Endodermal cell (in vitro differentiated cells): Measurements from ENCODE around the gene UGP2. TPM values are rescaled to one million over a fixed set of nuclear protein-coding genes. Genes with fewer than 3 reads are reported as not detected.
"Not testable (repeated sequence)": the region's sequence is repeated elsewhere in the genome, so short reads cannot be mapped to it uniquely, and the experiment has no call there.

Experiments used
- DNase-seq: peaks from one replicate; pipeline ENCODE4 v3.0.0-alpha.2; 2017
- H3K27ac ChIP-seq: 2 replicates; pipeline ENCODE4 v1.5.1; 2013; ENCODE audit warnings: mild to moderate bottlenecking, low read depth, low read length, moderate library complexity
- H3K27me3 ChIP-seq: 2 replicates; pipeline ENCODE4 v1.6.1; 2013; ENCODE audit warnings: mild to moderate bottlenecking, low read length, moderate library complexity; ENCODE audit not compliant: insufficient read depth, control insufficient read depth, poor library complexity, severe bottlenecking
- H3K36me3 ChIP-seq: 2 replicates; pipeline ENCODE4 v1.7.0; 2013; ENCODE audit warnings: mild to moderate bottlenecking, low read length, moderate library complexity; ENCODE audit not compliant: control insufficient read depth, insufficient read depth
- H3K4me1 ChIP-seq: one replicate; pipeline ENCODE4 v1.7.0; 2013; ENCODE audit warnings: low read length; ENCODE audit not compliant: control insufficient read depth, insufficient read depth
- H3K4me3 ChIP-seq: 2 replicates; pipeline ENCODE4 v1.5.1; 2013; ENCODE audit warnings: mild to moderate bottlenecking, low read length, moderate library complexity
- H3K9ac ChIP-seq: 2 replicates; pipeline ENCODE4 v1.6.1; 2013; ENCODE audit warnings: mild to moderate bottlenecking, low read length, moderate library complexity; ENCODE audit not compliant: poor library complexity, severe bottlenecking; ENCODE audit errors: extremely low read depth
- H3K9me3 ChIP-seq: 2 replicates; pipeline ENCODE4 v1.6.1; 2013; ENCODE audit warnings: mild to moderate bottlenecking, low read length, moderate library complexity; ENCODE audit not compliant: control insufficient read depth
- H3K27ac Mint-ChIP-seq: 2 replicates; pipeline ENCODE4 v1.8.0; 2020; ENCODE audit warnings: mixed read lengths
- H3K27me3 Mint-ChIP-seq: 2 replicates; pipeline ENCODE4 v1.8.0; 2021; ENCODE audit warnings: mild to moderate bottlenecking, mixed read lengths; ENCODE audit not compliant: insufficient read depth
- H3K36me3 Mint-ChIP-seq: 2 replicates; pipeline ENCODE4 v1.8.0; 2020; ENCODE audit warnings: low read depth, mixed read lengths
- H3K4me1 Mint-ChIP-seq: 2 replicates; pipeline ENCODE4 v1.8.0; 2020; ENCODE audit warnings: mixed read lengths
- H3K4me3 Mint-ChIP-seq: 2 replicates; pipeline ENCODE4 v1.8.0; 2020; ENCODE audit warnings: mild to moderate bottlenecking, moderate library complexity, mixed read lengths
- H3K9me3 Mint-ChIP-seq: 2 replicates; pipeline ENCODE4 v1.8.0; 2020; ENCODE audit warnings: mild to moderate bottlenecking, mixed read lengths
- WGBS, 2 experiments: methylation state at CpG; one replicate each; pipeline versions ENCODE4 v1.1.5 to v1.1.7; 2013; ENCODE audit warnings: missing lambda C conversion rate in 2 of 2, mixed read lengths in 1 of 2; ENCODE audit not compliant: insufficient coverage in 1 of 2, insufficient read length in 1 of 2; 5-methylcytosine and 5-hydroxymethylcytosine counted together
- total RNA-seq, 2 donors: library from RNA; stranded (reverse); fragmentation: NEBNext Ultra II Directional in 1 of 2; extraction: Animal tissue kit (Norgen Biotek cat#: 25700) in 1 of 2; gene quantifications; 2 replicates in 1 of 2; 3 replicates in 1 of 2; pipeline ENCODE4 v1.2.1, GENCODE V29; 2021
- TF ChIP-seq, protein P1 (sequence below): fragments of 200-600 bp; sonication (generic); conservative IDR thresholded peaks from 2 replicates; pipeline ENCODE4 v1.5.0; 2021; ENCODE audit warnings: antibody characterized with exemption, mild to moderate bottlenecking

The UGP2 gene
- total RNA-seq, 2 donors from 2014 or later: 104 to 136 TPM

- no peaks in the 10 kb centered on the region for H3K9me3 ChIP-seq
- H3K27me3 ChIP-seq: no peaks in the 10 kb centered on the region
- H3K4me3 Mint-ChIP-seq: peak overlapping the region; percentile 98
- H3K27ac Mint-ChIP-seq: peak overlapping the region; percentile 69
- peak; percentile 50 for DNase-seq
- H3K9ac ChIP-seq: no peak overlapping the region
- H3K27me3 Mint-ChIP-seq: no peaks in the 10 kb centered on the region
- peak overlapping the region; percentile 94 for H3K4me3 ChIP-seq
- no peaks in the 10 kb centered on the region for H3K4me1 ChIP-seq
- 46 to 53% methylated on average over 3 of the region's 3 CpGs for WGBS, 2 experiments
- peaks cover 63% of the 10 kb centered on the region for H3K4me1 Mint-ChIP-seq
- no peaks in the 10 kb centered on the region for H3K9me3 Mint-ChIP-seq
- TF ChIP-seq, protein P1, sequence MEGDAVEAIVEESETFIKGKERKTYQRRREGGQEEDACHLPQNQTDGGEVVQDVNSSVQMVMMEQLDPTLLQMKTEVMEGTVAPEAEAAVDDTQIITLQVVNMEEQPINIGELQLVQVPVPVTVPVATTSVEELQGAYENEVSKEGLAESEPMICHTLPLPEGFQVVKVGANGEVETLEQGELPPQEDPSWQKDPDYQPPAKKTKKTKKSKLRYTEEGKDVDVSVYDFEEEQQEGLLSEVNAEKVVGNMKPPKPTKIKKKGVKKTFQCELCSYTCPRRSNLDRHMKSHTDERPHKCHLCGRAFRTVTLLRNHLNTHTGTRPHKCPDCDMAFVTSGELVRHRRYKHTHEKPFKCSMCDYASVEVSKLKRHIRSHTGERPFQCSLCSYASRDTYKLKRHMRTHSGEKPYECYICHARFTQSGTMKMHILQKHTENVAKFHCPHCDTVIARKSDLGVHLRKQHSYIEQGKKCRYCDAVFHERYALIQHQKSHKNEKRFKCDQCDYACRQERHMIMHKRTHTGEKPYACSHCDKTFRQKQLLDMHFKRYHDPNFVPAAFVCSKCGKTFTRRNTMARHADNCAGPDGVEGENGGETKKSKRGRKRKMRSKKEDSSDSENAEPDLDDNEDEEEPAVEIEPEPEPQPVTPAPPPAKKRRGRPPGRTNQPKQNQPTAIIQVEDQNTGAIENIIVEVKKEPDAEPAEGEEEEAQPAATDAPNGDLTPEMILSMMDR: no peak
- no peak overlapping the region for H3K27ac ChIP-seq
- H3K36me3 ChIP-seq: no peaks in the 10 kb centered on the region
- no peaks in the 10 kb centered on the region for H3K36me3 Mint-ChIP-seq
Observed at GRCh38 chr2:63844616-63845015, 2.9 kb downstream of the UGP2 start.

DNA sequence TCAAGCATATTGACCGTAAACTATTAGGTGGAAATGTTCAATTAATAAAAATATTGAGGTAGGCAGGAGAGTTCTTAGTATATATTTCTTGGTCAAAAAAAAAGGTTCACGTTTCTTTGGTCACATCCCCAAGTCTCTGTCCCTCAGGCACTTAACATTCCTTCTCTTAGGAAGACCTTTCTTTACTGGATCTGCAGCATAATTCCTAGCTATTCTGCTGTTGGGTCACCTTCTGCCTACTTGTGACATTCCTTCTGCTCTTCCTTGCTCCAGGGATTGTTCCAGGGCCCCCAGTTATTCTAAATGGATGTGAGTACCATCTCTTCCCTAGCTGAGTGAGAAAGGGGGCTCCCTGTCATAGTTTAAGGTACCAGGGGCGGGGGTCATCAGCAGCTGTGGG, 4.2 kb downstream of the UGP2 start:
- H3K36me3 ChIP-seq: no peaks in the 10 kb centered on the region
- H3K27ac ChIP-seq: no peak overlapping the region
- Mint-ChIP-seq H3K27me3 (no peaks in the 10 kb centered on the region), H3K4me1 (peaks cover 60% of the 10 kb centered on the region), H3K36me3 (no peaks in the 10 kb centered on the region), H3K4me3 (peak overlapping the region; percentile 18), H3K9me3 (no peaks in the 10 kb centered on the region), H3K27ac (peak overlapping the region; percentile 86)
- peak overlapping the region; percentile 94 for H3K4me3 ChIP-seq
- no peak overlapping the region for H3K9ac ChIP-seq
- H3K27me3 ChIP-seq: no peaks in the 10 kb centered on the region
- 43 to 72% methylated on average over 1 to 3 of the region's 3 CpGs for WGBS, 2 experiments
- no peaks in the 10 kb centered on the region for H3K9me3 ChIP-seq
- peak; percentile 56 for DNase-seq
- H3K4me1 ChIP-seq: no peaks in the 10 kb centered on the region
- TF ChIP-seq, protein P1: no peak

GRCh38 chr2:63846487-63846886, 4.8 kb downstream of the UGP2 start:
- Mint-ChIP-seq H3K4me3 (no peak overlapping the region), H3K36me3 (no peaks in the 10 kb centered on the region), H3K27ac (peak overlapping the region; percentile 79), H3K4me1 (peaks cover 65% of the 10 kb centered on the region), H3K27me3 (no peaks in the 10 kb centered on the region), H3K9me3 (no peaks in the 10 kb centered on the region)
- TF ChIP-seq, protein P1: no peak
- Histone ChIP-seq H3K9me3 (no peaks in the 10 kb centered on the region), H3K4me3 (no peak overlapping the region), H3K4me1 (no peaks in the 10 kb centered on the region), H3K27ac (no peak overlapping the region), H3K36me3 (no peaks in the 10 kb centered on the region), H3K9ac (no peak overlapping the region), H3K27me3 (no peaks in the 10 kb centered on the region)
- no peak for DNase-seq
- WGBS, 2 experiments: 75 to 100% methylated on average over 1 of the region's 1 CpG

DNA sequence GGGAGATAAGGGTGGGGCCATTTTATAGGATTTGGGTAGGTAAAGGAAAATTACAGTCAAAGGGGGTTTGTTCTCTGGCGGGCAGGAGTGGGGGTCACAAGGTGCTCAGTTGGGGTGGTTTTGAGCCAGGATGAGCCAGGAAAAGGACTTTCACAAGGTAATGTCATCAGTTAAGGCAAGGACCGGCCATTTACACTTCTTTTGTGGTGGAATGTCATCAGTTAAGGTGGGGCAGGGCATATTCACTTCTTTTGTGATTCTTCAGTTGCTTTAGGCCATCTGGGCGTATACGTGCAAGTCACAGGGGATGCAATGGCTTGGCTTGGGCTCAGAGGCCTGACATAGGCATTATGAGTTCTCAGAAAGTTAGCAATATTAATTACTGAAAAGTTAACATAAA, 5.9 kb downstream of the UGP2 start:
- Mint-ChIP-seq H3K27ac (peak overlapping the region; percentile 80), H3K4me3 (peak overlapping the region; percentile 19), H3K4me1 (peaks cover 74% of the 10 kb centered on the region)
- H3K9ac ChIP-seq, H3K36me3 Mint-ChIP-seq, H3K27me3 ChIP-seq, H3K4me1 ChIP-seq, H3K27ac ChIP-seq, H3K9me3 Mint-ChIP-seq, H3K4me3 ChIP-seq, H3K27me3 Mint-ChIP-seq, DNase-seq, H3K36me3 ChIP-seq, H3K9me3 ChIP-seq: not testable (repeated sequence)
- 91% methylated on average over 3 of the region's 4 CpGs; no CpG with 5 or more reads in 1 of the 2 experiments for WGBS, 2 experiments
